Progenitor cell of endocrine pancreas (in vitro differentiated cells): ENCODE data around the gene XCL1. TPM values are rescaled to one million over a fixed set of nuclear protein-coding genes. Genes with fewer than 3 reads are reported as not detected.

ENCODE experiments used
- DNase-seq: peaks from one replicate; pipeline ENCODE4 v3.0.0; 2021; ENCODE audit warnings: low spot score; ENCODE audit not compliant: unreplicated experiment
- H3K27ac Mint-ChIP-seq: 2 replicates; pipeline ENCODE4 v1.8.0; 2021; ENCODE audit warnings: mild to moderate bottlenecking, moderate library complexity, mixed read lengths
- H3K27me3 Mint-ChIP-seq: 2 replicates; pipeline ENCODE4 v1.8.0; 2021; ENCODE audit warnings: mixed read lengths
- H3K36me3 Mint-ChIP-seq: 2 replicates; pipeline ENCODE4 v1.8.0; 2022; ENCODE audit warnings: mixed read lengths; ENCODE audit not compliant: insufficient read depth
- H3K4me1 Mint-ChIP-seq: 2 replicates; pipeline ENCODE4 v1.8.0; 2021; ENCODE audit warnings: low read depth, mixed read lengths
- H3K4me3 Mint-ChIP-seq: 2 replicates; pipeline ENCODE4 v1.8.0; 2021; ENCODE audit warnings: low read depth, mild to moderate bottlenecking, moderate library complexity, mixed read lengths
- H3K9me3 Mint-ChIP-seq: 2 replicates; pipeline ENCODE4 v1.8.0; 2021; ENCODE audit warnings: low read depth, mixed read lengths
- CTCF ChIP-seq: fragments of 200-600 bp; sonication (generic); IDR thresholded peaks from one replicate; pipeline ENCODE4 v1.5.0; 2021; ENCODE audit warnings: antibody characterized with exemption, mild to moderate bottlenecking; ENCODE audit not compliant: unreplicated experiment
- total RNA-seq: library from RNA; stranded (reverse); gene quantifications from 2 replicates; pipeline ENCODE4 v1.2.1, GENCODE V29; 2021

XCL1 gene
- total RNA-seq, 1 donor from 2014 or later: 0.91 TPM

DNA sequence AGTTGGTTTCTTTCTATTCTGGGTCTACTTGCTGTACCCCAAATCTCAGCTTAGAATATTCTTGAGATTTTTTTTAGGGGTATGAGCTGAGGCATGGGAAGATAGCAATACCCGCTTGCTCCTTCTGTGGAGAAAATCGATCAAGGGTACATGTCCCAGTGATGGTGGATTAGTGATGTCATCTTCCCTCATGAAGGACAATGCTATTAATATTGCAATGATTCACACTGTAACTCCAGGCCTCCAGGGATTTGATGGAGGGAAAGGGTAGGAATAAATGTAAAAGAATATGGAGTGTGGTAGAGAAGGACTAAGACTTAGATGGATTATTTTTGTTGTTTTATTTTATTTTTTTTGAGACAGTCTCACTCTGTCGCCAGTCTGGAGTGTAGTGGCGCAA lies 47.4 kb downstream of the XCL1 start:
- Mint-ChIP-seq H3K4me1 (no peaks in the 10 kb centered on the region), H3K9me3 (no peaks in the 10 kb centered on the region), H3K27me3 (no peaks in the 10 kb centered on the region), H3K36me3 (no peaks in the 10 kb centered on the region), H3K4me3 (no peak overlapping the region), H3K27ac (no peak overlapping the region)
- no peak for DNase-seq
- no peak for TF ChIP-seq CTCF

DNA sequence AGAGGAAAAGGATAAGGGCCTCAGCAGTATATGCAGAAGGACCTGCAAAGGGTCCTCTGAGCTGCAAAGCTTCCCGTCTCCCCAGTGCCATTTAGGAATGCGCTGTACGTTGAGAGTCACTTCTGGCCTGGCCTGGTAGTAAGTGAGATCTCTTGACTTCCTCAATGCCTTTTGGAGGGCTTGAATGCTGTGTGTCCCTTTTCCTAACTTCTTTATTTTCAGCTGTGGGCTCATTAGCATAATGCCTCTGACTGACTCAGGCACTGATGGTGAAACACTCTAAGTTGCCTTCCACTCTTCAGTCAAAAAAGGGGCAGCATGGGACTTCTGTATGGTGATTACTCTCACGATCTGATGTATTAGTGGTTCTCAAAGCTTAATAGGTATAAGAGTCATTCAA lies 49.9 kb downstream of the XCL1 start:
- no peak for DNase-seq
- Mint-ChIP-seq H3K4me3 (no peak overlapping the region), H3K27ac (no peak overlapping the region), H3K36me3 (no peaks in the 10 kb centered on the region), H3K9me3 (no peaks in the 10 kb centered on the region), H3K4me1 (no peaks in the 10 kb centered on the region), H3K27me3 (no peaks in the 10 kb centered on the region)
- TF ChIP-seq CTCF: no peak

GRCh38 chr1:168627370-168627769 lies 51.0 kb downstream of the XCL1 start:
- no peak overlapping the region for H3K4me3 Mint-ChIP-seq
- DNase-seq: no peak
- no peaks in the 10 kb centered on the region for H3K36me3 Mint-ChIP-seq
- no peaks in the 10 kb centered on the region for H3K4me1 Mint-ChIP-seq
- TF ChIP-seq CTCF: no peak
- H3K27ac Mint-ChIP-seq: no peak overlapping the region
- no peaks in the 10 kb centered on the region for H3K27me3 Mint-ChIP-seq
- H3K9me3 Mint-ChIP-seq: no peaks in the 10 kb centered on the region

GRCh38 chr1:168628807-168629206 lies 52.4 kb downstream of the XCL1 start:
- Mint-ChIP-seq H3K4me1 (no peaks in the 10 kb centered on the region), H3K4me3 (no peak overlapping the region), H3K27me3 (no peaks in the 10 kb centered on the region), H3K27ac (no peak overlapping the region), H3K36me3 (no peaks in the 10 kb centered on the region), H3K9me3 (no peaks in the 10 kb centered on the region)
- no peak for DNase-seq
- TF ChIP-seq CTCF: no peak

GRCh38 chr1:168629466-168629865 lies 53.1 kb downstream of the XCL1 start:
- DNase-seq: no peak
- Mint-ChIP-seq H3K4me1 (no peaks in the 10 kb centered on the region), H3K9me3 (no peaks in the 10 kb centered on the region), H3K27me3 (no peaks in the 10 kb centered on the region), H3K4me3 (no peak overlapping the region), H3K27ac (no peak overlapping the region), H3K36me3 (no peaks in the 10 kb centered on the region)
- TF ChIP-seq CTCF: no peak

Other genes starting within 250 kb of the XCL1 start
- not detected in 2 replicates for gene XCL2, start 32.6 kb upstream of the XCL1 start, total RNA-seq
- not detected in 2 replicates for gene DPT, start 152.6 kb downstream of the XCL1 start, total RNA-seq